T-helper 1 cell treated with Interleukin-12 subunit alpha and Interleukin-12 subunit beta and Interleukin-4 antibody, amounts not matched to agents 30 μg/mL and 1 μg/mL, for 36 hours (primary cell): ENCODE data around the gene LHFPL4.
"Not testable (repeated sequence)": the region's sequence is repeated elsewhere in the genome, so short reads cannot be mapped to it uniquely, and the experiment has no call there.

ENCODE experiments used
- H3K27ac Mint-ChIP-seq: one replicate; pipeline ENCODE4 v1.8.0; 2021; ENCODE audit warnings: mild to moderate bottlenecking, mixed read lengths
- H3K27me3 Mint-ChIP-seq: one replicate; pipeline ENCODE4 v1.8.0; 2021; ENCODE audit warnings: low read depth, mixed read lengths
- H3K36me3 Mint-ChIP-seq: one replicate; pipeline ENCODE4 v1.8.0; 2021; ENCODE audit warnings: low read depth, mixed read lengths
- H3K4me1 Mint-ChIP-seq: one replicate; pipeline ENCODE4 v1.8.0; 2021; ENCODE audit warnings: low read depth, mixed read lengths
- H3K4me3 Mint-ChIP-seq: one replicate; pipeline ENCODE4 v1.8.0; 2021; ENCODE audit warnings: mild to moderate bottlenecking, moderate library complexity, mixed read lengths
- H3K9me3 Mint-ChIP-seq: one replicate; pipeline ENCODE4 v1.8.0; 2021; ENCODE audit warnings: mixed read lengths

Gene LHFPL4

DNA sequence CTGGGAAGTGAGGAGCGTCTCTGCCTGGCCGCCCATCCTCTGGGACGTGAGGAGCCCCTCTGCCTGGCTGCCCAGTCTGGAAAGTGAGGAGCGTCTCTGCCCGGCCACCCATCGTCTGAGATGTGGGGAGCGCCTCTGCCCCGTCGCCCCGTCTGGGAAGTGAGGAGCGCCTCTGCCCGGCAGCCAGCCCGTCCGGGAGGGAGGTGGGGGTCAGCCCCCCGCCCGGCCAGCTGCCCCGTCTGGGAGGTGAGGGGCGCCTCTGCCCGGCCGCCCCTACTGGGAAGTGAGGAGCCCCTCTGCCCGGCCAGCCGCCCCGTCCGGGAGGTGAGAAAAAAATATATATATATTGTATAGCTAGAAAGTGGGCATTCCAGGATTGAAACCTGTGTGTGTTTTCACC, 6.4 kb upstream of the LHFPL4 start:
- H3K36me3 Mint-ChIP-seq, H3K9me3 Mint-ChIP-seq, H3K4me3 Mint-ChIP-seq, H3K27me3 Mint-ChIP-seq, H3K27ac Mint-ChIP-seq, H3K4me1 Mint-ChIP-seq: not testable (repeated sequence)

DNA sequence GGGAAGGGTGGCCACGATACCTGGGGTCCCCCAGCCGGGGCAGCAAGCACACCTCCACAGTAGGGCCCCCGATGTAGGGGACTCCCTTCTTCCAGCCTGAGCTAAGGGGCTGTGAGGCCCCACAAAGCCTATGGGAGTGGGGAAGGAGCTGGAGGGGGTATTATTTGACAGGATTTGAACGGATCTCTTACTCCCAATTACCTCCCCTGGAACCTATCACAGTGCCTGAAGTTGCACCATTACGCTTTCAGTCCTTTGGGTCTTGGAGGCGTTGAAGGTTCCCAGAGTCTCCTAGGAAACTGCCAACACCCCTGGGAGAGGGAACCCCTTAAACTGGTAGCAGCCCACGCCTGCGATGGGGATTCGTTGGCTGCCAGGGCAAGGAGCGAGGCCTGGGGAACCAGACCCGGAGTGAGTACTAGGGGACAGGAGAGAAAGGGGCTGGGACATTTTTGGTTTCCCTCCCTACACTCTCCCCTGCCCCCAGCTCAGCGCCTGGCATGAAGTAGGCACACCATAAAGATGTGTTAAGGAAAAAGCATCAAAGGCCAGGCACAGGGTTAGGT, 409 bp upstream of the LHFPL4 start:
- Mint-ChIP-seq H3K36me3 (peaks cover 2% of the 10 kb centered on the region), H3K4me3 (no peak overlapping the region), H3K27ac (no peak overlapping the region), H3K4me1 (peaks cover 4% of the 10 kb centered on the region), H3K9me3 (no peaks in the 10 kb centered on the region), H3K27me3 (peaks cover 39% of the 10 kb centered on the region)

DNA sequence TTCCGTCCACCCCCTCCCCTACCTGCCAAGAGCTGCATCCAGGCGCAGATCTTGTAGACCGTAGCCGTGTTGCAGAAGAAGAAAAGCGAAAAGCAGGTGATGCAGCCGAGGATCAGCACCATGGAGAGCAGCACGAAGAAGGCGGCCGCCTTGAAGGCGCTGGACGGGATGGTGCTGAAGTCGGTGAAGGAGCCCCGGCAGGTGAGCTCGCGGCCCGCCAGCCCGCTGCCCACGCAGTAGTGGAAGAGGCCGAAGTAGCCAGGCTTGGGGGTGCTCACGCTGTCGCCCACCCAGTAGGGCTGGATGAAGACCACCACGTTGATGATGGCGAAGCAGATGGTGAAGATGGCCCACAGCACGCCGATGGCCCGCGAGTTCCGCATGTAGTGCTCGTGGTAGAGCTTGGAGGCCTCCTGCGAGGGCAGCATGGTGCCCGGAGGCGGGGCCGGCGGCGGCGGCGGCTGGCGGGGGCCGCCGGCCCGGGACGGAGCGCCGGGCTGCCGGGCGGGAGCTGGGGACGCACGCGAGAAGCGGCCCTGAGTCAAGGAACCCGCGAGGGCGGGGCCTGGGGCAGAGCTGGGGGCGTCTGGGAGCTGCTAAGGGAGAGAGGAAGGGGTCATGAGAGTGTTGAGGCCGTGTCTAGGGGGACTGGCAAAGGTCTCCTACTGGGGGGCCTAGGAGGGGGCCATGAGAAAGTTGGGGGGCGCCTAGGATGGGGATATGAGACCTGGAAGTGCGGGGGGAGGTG, 1.2 kb downstream of the LHFPL4 start:
- no peak overlapping the region for H3K4me3 Mint-ChIP-seq
- no peaks in the 10 kb centered on the region for H3K9me3 Mint-ChIP-seq
- peaks cover 39% of the 10 kb centered on the region for H3K27me3 Mint-ChIP-seq
- peaks cover 4% of the 10 kb centered on the region for H3K4me1 Mint-ChIP-seq
- H3K27ac Mint-ChIP-seq: no peak overlapping the region
- peaks cover 2% of the 10 kb centered on the region for H3K36me3 Mint-ChIP-seq

DNA sequence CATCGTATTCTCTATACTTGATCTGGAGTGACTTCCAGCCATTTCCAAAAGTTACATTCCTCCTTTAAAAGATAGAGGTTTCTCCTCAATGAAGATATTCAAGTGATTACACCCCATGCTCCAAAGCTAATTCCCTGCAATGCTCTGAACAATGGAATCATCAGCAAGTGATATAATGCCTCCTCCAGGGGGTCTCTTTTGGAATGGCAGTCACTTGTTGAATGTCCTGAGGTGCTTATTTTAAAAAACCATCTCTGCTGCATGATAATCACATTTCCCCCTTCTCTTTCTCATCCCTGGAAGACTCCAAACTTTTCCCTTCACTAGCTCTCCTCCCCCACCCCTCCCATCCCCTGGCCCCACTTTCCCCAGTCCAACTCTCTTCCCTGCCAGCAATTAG, 2.6 kb downstream of the LHFPL4 start:
- Mint-ChIP-seq H3K27me3 (peaks cover 39% of the 10 kb centered on the region), H3K9me3 (no peaks in the 10 kb centered on the region), H3K27ac (no peak overlapping the region), H3K36me3 (peaks cover 2% of the 10 kb centered on the region), H3K4me3 (no peak overlapping the region), H3K4me1 (peaks cover 4% of the 10 kb centered on the region)

DNA sequence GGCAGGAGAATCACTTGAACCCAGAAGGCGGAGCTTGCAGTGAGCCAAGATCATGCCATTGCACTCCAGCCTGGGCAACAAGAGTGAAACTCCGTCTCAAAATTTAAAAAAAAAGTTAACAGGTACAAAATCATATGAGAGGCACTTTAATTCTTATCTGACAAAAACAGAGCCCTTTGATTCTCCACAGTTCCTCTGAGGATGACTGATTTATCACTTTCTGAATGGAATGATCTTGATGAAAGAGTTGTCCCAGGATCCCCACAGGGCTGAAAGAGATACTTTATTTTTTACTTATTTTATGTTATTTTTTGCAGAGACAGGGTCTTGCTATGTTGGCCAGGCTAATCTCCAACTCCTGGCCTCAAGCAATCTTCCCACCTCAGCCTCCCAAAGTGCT, 4.0 kb downstream of the LHFPL4 start:
- H3K4me3 Mint-ChIP-seq: no peak overlapping the region
- peaks cover 4% of the 10 kb centered on the region for H3K4me1 Mint-ChIP-seq
- no peak overlapping the region for H3K27ac Mint-ChIP-seq
- H3K36me3 Mint-ChIP-seq: peaks cover 2% of the 10 kb centered on the region
- H3K27me3 Mint-ChIP-seq: peaks cover 30% of the 10 kb centered on the region
- no peaks in the 10 kb centered on the region for H3K9me3 Mint-ChIP-seq

DNA sequence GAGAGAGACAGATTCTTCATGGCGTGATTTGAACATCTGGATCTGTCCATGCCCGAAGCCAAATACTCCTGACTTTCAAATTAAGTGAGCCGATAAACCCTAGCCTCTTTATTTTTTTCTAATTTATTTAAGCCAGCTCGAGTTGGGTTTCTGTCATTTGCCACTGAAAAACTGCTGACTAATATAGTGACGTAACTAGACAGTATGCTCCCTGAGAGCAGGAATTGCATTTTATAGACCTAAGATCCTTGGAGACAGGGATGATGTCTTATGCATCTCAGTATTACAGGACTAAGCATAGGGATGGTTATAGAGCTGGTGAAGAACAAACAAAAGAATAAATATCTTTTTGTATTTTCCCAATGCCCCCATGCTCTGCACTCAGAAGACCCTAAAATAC, 4.6 kb downstream of the LHFPL4 start:
- H3K27me3 Mint-ChIP-seq: peaks cover 25% of the 10 kb centered on the region
- H3K4me1 Mint-ChIP-seq: peaks cover 4% of the 10 kb centered on the region
- no peak overlapping the region for H3K4me3 Mint-ChIP-seq
- H3K27ac Mint-ChIP-seq: no peak overlapping the region
- H3K9me3 Mint-ChIP-seq: no peaks in the 10 kb centered on the region
- H3K36me3 Mint-ChIP-seq: peaks cover 2% of the 10 kb centered on the region

DNA sequence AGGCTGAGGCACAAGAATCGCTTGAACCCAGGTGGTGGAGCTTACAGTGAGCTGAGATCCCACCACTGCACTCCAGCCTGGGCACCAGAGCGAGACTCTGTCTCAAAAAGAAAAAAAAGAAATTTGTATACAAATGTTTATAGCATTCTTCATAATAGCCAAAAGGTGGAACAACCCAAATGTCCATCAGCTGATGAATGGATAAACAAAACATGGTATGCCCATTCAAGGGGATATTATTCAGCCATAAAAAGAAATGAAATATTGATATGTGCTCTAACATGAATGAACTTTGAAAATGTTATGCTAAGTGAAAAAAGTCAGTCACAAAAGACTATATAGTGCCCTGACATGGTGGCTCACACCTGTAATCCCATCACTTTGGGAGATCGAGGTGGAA, 11.4 kb downstream of the LHFPL4 start:
- Mint-ChIP-seq H3K27ac (no peak overlapping the region), H3K27me3 (no peaks in the 10 kb centered on the region), H3K4me1 (no peaks in the 10 kb centered on the region), H3K9me3 (no peaks in the 10 kb centered on the region), H3K4me3 (no peak overlapping the region), H3K36me3 (no peaks in the 10 kb centered on the region)

DNA sequence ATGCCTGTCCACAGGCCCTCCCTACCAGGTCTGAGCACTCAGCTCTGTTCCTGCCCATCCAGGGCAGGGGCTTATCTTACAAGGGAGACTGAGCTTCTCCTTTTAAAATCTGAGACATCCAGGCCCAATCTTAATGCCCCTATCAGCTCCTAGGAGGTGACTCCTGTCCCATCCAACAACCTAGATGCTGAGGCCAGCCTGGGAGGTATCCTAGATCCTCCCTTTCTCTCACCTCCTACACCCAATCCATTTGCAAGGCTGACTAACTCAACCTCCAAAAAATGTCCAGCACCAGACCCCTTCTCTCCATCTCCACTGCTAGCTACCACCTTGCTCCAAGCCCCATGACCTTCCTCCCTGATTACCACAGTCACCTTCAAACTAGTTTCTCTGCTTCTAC, 17.4 kb downstream of the LHFPL4 start:
- peaks cover 4% of the 10 kb centered on the region for H3K27me3 Mint-ChIP-seq
- no peak overlapping the region for H3K27ac Mint-ChIP-seq
- no peaks in the 10 kb centered on the region for H3K36me3 Mint-ChIP-seq
- no peaks in the 10 kb centered on the region for H3K9me3 Mint-ChIP-seq
- no peaks in the 10 kb centered on the region for H3K4me1 Mint-ChIP-seq
- H3K4me3 Mint-ChIP-seq: no peak overlapping the region

DNA sequence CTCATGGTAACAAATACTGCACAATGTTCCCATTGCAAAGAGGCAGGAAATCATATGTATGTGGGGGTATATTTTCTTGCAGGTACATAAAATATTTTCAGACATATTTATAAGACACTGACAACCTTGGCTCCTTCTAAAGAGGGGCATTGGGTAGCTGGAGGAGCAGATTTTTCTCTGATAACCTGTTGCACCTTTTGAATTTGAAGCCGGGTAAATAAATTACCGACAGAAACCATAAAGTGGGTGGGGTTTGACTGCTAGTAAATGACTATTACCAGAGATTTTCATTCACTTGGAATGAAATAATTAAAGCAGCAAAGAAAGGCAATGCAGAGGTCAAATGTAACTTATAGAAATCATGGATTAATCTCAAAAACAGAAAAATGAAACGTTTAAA, 19.2 kb downstream of the LHFPL4 start:
- no peaks in the 10 kb centered on the region for H3K36me3 Mint-ChIP-seq
- H3K27ac Mint-ChIP-seq: no peak overlapping the region
- no peak overlapping the region for H3K4me3 Mint-ChIP-seq
- H3K4me1 Mint-ChIP-seq: no peaks in the 10 kb centered on the region
- no peaks in the 10 kb centered on the region for H3K9me3 Mint-ChIP-seq
- peaks cover 4% of the 10 kb centered on the region for H3K27me3 Mint-ChIP-seq

DNA sequence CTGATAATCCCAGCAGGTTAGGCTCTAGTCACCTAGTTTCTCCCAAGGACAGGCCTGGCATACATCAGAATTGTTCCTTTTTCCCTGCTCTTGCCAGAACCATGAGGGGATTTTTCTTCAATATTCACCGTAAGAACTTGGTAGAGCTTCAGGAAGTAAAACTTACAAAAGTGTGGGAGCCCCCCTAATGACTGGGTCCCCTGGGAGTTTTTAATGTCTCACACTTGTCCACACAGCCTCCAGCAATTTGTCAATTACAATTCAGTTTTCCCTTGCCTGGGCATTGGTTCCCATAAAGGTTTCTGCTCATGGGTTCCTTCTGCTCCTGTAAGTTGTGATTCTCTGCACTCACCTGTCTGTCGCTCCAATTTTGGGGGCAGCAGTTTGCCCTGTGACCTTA, 28.5 kb downstream of the LHFPL4 start:
- Mint-ChIP-seq H3K4me1 (no peaks in the 10 kb centered on the region), H3K27me3 (peaks cover 14% of the 10 kb centered on the region), H3K4me3 (no peak overlapping the region), H3K27ac (no peak overlapping the region), H3K36me3 (no peaks in the 10 kb centered on the region), H3K9me3 (no peaks in the 10 kb centered on the region)

DNA sequence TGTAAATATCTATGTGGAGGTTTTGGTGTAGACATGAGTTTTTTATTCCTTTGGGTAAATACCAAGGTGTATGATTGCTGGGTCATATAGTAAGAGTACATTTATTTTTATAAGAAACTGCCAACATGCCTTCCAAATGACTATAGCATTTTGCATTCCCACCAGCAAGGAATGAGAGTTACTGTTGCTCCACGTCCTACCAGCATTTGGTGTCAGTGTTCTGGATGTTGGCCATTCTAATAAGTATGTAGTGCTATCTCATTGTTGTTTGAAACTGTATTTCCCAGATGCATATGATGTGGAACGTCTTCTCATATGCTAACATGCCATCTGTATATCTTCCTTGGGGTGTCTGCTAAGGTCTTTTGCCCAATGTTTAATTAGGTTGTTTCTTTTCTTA, 38.7 kb downstream of the LHFPL4 start:
- H3K4me3 Mint-ChIP-seq: no peak overlapping the region
- no peaks in the 10 kb centered on the region for H3K4me1 Mint-ChIP-seq
- no peaks in the 10 kb centered on the region for H3K9me3 Mint-ChIP-seq
- H3K27ac Mint-ChIP-seq: no peak overlapping the region
- H3K36me3 Mint-ChIP-seq: no peaks in the 10 kb centered on the region
- H3K27me3 Mint-ChIP-seq: peaks cover 13% of the 10 kb centered on the region

DNA sequence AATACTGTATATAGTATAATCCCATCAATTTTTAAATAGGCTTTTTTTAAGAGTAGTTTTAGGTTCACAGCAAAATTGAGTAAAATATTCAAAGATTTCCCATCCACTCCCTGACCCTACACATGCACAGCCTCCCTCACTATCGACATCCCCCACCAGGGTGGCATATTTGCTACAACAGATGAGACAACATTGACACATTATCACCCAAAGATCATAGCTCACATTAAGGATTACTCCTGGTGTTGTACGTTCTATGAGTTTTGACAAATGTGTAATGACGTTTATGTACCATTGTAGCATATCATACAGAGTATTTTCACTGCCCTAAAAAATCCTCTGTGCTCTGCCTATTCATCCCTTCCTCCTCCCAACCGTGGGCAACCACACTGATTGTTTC, 39.3 kb downstream of the LHFPL4 start:
- no peak overlapping the region for H3K4me3 Mint-ChIP-seq
- no peaks in the 10 kb centered on the region for H3K9me3 Mint-ChIP-seq
- H3K4me1 Mint-ChIP-seq: no peaks in the 10 kb centered on the region
- H3K36me3 Mint-ChIP-seq: no peaks in the 10 kb centered on the region
- H3K27ac Mint-ChIP-seq: no peak overlapping the region
- peaks cover 16% of the 10 kb centered on the region for H3K27me3 Mint-ChIP-seq

DNA sequence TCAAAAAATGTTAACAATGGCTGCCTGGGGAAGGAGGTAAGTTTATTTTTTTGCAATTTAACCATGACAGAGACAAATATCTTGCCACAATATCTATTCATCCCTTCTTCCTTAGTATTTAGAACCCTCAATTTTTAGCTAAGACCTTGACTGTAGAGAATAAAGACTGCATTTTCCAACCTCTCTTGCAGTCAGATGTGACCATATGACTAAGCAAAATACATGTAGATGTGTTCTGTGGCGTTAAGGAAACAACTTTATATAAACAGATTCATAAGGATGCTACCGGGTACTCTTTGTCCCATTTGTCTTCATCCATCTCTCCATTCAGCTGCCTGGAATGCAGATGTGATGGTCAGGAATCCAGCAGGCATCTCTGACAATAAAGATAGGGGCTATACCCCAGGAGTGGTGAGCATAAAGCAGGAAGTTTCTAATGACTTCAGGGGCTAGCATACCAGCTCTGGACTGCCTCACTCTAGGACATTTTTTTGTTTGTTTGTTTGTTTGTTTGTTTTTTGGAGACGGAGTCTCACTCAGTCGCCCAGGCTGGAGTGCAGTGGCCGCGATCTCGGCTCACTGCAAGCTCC, 41.1 kb downstream of the LHFPL4 start:
- Mint-ChIP-seq H3K27ac (no peak overlapping the region), H3K36me3 (no peaks in the 10 kb centered on the region), H3K4me1 (no peaks in the 10 kb centered on the region), H3K4me3 (no peak overlapping the region), H3K9me3 (no peaks in the 10 kb centered on the region), H3K27me3 (peaks cover 21% of the 10 kb centered on the region)

DNA sequence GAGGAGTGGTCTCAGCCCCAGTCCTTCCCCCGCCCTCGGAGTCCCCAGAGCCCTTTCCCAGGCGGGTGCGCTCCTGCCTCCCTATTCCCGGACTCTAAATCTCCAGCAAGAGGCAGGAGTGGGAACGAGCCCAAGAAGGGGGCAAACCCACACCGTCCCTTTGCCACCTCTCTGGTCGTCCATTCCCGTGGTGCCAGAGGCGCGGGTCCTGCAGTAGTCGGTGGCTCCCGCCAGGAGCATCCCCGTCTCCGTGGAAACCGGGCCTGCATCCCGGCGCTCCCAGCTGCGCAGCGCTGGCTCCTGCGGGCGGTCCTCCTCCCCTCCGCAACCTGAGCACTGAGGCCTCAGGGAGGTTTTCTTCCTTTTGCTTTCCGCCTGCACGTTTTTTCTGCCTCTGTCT, 44.8 kb downstream of the LHFPL4 start:
- Mint-ChIP-seq H3K27ac (no peak overlapping the region), H3K4me3 (no peak overlapping the region), H3K4me1 (no peaks in the 10 kb centered on the region), H3K9me3 (no peaks in the 10 kb centered on the region), H3K27me3 (peaks cover 14% of the 10 kb centered on the region), H3K36me3 (no peaks in the 10 kb centered on the region)
